GM21825 (cell line): ENCODE results near the gene RAB26.

Source experiments
- ATAC-seq: cut with Tn5 transposase; IDR thresholded peaks from one replicate; pipeline ENCODE4 v1.9.1; 2021; ENCODE audit warnings: mild to moderate bottlenecking, moderate library complexity; ENCODE audit not compliant: unreplicated experiment

The RAB26 gene

DNA sequence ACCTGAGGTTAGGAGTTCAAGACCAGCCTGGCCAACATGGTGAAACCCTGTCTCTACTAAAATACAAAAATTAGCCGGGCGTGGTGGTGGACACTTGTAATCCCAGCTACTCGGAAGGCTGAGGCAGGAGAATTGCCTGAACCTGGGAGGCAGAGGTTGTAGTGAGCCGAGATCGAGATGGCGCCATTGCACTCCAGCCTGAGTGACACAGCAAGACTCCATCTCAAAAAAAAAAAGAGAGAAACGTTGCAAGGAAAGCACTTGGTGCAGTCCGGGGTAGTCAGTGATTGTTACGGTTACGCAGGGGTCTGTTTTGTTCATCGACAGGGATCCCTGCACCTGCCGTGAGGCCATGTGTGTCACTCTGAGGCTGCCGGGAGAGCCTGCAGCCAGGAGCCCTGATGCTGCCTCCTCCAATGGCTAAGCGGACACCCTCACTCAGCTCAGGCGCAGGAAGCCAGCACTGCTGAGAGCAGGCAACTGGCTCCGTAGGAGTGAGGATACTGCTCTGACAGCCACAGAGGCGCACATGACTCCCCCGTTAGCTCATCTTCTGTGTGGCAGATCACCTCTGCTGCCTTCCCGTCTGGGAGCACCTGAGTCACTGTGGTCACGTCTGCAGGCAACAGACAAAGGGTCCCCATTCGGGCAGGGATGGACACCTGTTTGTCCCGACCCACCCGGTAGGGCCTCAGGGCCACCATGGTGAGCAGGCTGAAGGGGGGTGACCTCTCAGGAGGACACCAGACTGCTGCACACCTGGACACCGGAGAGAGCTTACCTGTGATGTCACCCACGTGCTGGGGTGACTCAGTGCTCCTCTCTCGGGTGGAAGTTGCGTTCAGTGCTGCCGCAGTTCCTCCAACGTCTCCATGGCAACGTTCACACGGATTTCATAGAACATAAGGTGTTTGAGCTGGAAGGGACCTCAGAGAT is 5.2 kb upstream of the RAB26 start:
- ATAC-seq: no peak

- no peak for ATAC-seq
Measured at GRCh38 chr16:2143878-2144485, 4.4 kb upstream of the RAB26 start.

DNA sequence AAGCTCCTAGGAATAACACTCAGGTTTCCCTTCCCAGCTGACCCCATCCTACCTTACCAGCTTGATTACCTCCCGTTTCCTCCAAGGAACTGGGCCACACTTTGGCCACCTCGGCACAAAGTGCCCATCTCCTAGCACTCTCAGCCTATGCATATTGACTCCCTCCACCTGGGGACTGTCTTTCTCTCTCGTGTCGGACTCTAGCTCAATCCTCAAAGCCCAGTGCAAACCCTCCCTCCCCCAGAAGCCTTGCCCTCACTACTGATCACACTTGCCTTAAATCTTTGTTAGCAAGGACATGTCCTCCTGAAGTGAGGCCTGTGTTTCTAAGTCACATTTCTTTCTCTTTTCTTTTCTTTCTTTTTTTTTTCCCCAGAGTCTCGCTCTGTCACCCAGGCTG is 2.6 kb upstream of the RAB26 start:
- no peak for ATAC-seq

DNA sequence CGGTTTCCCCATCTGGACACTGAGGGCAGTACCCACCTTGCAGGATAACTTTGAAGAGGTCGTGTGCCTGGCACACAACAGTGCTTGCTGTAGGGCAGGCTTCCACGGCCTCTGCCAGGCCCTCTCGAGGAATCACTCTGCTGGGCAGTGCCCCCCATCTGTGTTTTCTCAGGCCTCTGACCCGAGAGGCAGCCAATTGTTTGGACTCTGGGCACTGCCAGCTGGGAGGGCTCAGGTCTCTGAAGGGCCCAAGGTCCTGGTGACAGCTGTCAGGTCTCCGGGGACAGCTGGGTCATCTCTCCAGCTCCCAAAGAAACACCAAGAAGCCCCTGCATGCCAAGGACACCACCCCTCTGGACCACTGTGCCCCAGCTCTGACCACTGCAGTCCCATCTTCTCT is 1.0 kb upstream of the RAB26 start:
- no peak for ATAC-seq

DNA sequence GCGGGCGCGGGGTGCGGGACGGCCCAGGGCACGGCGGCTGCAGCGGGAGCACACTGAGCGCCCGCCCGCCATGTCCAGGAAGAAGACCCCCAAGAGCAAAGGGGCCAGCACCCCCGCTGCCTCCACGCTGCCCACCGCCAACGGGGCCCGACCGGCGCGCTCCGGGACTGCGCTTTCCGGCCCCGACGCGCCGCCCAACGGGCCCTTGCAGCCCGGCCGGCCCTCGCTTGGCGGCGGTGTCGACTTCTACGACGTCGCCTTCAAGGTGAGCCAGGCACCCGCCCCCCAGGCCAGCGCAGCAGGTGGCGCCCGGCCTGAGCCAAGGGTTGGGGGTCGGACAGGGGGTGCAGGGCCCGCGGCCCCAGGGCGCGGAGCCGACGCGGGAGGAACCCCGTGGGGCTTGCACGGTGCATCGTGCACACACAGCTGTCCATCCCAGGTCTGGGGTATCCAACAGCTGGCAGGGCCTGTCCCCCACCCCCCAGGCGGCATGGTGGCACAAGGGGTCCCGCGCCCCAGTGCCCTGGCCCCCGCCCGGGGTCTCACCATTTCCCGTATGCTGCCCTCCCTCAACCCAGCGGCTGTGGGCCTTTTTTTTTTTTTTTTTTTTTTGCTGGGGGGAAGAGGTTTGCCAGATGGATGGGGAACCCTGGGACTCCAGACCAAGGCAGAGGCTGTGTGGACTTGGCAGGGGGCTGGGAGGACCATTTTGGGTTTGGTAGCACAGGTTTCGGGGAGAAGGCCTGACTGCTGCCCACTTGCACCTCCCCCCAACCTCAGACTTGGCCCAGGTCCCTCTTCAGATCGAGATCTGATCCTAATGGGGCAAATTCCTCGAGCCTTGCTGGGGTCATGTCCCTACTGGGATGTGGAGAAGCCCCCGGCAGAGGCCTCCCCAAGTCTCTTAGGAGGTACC is 547 bp downstream of the RAB26 start:
- ATAC-seq: no peak

- ATAC-seq: no peak
Measured at GRCh38 chr16:2149630-2150417, 1.4 kb downstream of the RAB26 start.

DNA sequence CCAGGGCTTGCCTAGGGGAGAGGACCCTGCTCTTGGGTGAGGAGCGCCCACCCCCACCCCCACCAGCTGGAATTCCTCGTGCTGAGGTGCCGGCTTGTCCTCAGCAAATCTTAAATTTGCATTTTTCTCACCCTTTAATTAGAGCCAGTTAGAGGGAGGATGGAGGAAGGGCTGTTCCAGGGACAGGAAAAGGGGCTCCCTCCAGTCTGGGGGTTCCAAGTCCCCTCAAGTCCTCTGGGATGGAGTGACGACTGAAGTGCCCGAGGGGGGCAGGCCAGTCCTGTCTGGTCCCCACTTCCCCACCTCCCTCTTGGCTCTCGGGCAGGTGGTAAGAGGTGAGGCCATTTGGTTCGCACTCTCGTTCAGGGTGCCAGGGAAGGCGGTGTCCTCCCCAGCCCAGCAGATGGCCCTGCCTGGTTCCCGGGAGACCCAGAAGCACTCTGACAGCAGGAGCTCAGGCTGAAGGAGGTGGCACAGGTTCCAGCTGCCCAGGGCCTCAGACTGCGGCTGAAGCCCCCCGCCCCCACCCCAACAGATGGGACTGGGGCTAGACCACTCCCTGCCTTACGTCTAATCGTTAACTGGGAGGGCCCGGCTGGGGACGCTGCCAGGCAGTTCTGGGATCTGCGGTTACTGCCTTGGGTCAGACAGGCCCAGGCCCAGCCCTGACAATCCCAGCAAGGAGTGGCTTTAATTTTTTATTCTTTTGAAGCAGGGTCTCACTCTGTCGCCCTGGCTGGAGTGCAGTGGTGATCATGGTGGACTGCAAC is 2.2 kb downstream of the RAB26 start:
- ATAC-seq: no peak

DNA sequence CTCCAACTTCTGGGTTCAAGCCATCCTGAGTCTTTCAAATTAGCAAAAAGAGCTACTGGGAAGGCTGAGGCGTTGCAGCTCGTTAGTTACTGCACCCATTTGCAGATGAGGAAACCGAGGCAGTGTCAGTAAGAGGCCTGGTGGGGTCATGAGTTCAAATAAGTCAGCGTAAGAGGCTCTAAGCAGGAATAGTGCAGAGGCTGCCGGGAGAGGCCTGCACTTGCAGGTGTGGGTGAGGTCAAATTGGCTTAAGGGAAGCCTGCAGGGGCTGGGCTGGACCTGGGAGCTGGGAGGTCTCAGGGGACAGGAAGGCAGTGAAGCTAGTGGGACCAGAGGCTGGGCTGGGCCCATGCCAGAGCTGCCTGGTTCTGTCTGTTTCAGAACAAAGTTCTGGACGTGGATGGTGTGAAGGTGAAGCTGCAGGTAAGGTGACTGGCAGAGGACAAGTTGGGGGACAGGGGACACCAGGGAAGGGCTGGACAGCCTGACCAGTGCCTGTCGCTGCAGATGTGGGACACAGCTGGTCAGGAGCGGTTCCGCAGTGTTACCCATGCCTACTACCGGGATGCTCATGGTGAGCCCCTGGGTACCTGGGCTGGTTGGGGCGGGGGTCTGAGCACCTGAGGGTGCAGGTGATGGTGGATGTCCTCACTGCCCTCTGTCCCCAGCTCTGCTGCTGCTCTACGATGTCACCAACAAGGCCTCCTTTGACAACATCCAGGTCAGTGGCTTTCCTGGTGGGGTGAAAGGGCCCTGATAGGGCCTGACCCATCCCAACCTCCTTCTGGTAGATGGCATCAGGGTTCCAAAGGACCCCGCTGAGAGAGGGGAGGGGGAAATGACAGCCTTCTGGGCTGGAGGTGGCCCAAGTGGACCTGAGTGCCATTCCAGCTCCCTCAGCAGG is 3.0 kb downstream of the RAB26 start:
- no peak for ATAC-seq

DNA sequence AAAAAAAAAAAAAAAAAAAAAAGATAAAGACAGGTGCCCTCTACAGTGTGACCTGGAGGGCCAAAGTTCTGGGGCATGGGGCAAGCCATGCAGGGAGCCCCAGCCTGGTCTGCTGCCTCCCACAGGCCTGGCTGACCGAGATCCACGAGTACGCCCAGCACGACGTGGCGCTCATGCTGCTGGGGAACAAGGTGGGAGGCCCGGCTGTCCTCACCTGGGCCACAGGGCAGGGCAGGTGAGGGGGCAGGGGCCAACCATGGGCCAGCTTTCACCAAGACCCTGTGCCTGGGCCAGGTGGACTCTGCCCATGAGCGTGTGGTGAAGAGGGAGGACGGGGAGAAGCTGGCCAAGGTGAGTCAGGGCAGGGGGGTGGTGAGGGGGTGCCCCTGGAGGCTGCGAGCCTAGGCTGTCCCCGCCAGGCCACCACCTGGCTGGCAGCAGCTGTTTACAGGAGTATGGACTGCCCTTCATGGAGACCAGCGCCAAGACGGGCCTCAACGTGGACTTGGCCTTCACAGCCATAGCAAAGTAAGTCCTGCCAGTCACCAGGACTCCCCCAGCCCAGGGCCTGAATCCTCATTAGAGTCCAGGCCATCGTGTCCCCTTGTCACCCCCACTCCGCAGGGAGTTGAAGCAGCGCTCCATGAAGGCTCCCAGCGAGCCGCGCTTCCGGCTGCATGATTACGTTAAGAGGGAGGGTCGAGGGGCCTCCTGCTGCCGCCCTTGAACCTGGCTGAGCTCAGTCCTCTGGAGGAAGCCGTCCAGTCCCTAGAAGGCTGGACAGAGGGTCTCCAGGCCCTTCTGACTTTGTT is 4.5 kb downstream of the RAB26 start:
- no peak for ATAC-seq

DNA sequence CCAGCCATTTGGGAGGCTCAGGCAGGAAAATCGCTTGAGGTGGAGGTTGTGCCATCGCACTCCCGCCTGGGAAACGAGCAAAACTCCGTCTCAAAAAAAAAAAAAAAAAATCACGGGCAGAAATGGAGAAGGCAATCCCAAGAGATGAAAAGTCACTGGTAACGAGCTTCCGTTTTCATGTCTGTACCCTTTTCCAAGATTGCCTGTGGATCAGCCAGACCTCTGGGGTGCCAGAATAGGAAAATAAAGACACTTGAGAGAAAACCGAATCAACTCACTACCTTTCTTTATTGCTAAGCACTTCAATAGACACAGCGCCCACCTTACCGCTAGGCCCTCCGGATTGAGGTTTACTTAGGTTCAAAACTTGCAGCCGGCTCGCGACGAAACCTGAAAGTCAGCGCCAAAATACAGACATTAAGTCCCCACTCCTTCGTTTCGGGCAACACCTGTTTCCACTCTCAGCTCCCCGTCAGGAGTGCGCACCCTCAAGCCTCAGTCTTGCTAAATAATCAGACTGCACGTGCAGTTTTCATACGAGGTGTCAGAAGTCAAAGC is 6.2 kb downstream of the RAB26 start:
- no peak for ATAC-seq

DNA sequence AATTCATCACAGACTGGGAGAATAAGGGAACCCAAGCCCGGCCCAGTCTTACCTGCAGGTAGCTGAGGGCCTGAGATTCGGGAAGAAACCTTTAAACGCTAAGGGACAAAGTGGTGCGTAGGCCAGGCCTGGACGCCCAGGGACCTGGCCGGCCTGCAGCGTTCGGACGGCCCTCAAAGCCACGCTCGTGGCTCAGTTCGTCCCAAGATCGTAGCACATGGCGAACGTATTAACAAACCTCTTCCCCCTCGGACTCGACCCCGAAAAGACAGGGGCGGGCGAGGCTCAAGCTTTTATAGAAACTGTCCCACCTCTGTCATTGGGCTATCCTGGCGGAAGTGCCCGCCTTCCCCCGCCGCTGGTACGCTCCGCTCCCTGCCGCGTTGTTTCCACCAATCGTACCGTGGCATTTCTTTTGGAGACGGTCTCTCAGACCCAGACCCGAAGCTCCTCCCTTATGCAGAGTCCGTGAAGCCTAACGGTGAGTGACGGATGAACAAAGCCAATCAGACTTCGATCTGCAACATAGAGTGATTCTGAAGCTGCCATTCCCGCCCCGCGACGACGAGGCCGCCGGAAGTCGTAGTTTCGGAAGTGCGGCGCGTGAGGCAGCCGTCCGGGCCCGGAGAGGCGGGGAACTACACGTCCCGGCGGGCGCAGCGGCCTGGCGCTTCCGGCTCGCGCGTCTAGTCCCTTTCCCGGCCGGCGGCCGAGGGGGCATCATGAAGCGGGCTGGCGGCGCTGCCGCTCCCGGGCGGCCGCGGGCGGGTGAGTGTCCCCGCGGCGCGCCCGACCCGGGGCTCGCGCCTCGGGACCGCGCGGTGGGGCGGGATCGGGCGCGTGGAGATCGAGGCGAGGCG is 6.9 kb downstream of the RAB26 start, which contains the start of gene TRAF7:
Gene TRAF7, plus strand, starts transcription at position 692 of the 860 bp plus-strand sequence. CDS start 8,139 bp downstream, outside the sequence.
- peak; percentile 83 for ATAC-seq

GRCh38 chr16:2155977-2156848 is 7.8 kb downstream of the RAB26 start:
- no peak for ATAC-seq

- no peak for ATAC-seq
Measured at GRCh38 chr16:2156849-2157224, 8.4 kb downstream of the RAB26 start.

GRCh38 chr16:2157480-2158261 is 9.2 kb downstream of the RAB26 start:
- no peak for ATAC-seq

DNA sequence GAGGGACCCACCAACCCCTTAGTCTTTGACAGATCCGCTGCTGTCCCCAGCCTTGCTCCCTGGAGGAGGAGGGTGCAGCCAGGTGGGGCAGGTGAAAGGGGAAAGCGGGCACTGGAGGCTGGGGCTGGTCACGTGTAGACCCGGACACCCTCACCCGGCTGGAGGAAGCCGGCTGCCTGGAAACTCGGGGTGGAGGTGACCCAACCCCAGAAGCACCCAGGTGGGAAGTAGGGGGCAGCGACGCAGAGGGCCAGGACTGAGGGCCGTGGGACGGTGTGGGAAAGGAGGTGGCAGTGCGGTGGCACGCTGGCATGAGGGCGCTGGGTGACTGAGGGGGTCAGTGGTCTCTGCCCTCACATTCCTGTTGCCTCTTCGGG is 9.8 kb downstream of the RAB26 start:
- no peak for ATAC-seq
